HEK293 (cell line): ENCODE measurements around the gene ICE1.

Source experiments
- CTCF ChIA-PET: fragments of 350-600 bp; formaldehyde crosslinking; extraction: SDS; loops from one replicate; lab custom pipeline; 2021; ENCODE audit warnings: antibody characterized with exemption; lab: Yijun Ruan, JAX
- POLR2A ChIA-PET: fragments of 300-600 bp; formaldehyde crosslinking; extraction: SDS; loops from one replicate; lab custom pipeline; 2020; ENCODE audit warnings: antibody characterized with exemption, inconsistent platforms; lab: Yijun Ruan, JAX
- H3K27ac ChIP-seq: fragments of 200-500 bp; sonication (Bioruptor generic); 2 replicates; pipeline ENCODE4 v1.5.1; 2014; ENCODE audit warnings: low read depth, low read length, control low read depth, inconsistent platforms; ENCODE audit errors: extremely low read depth
- H3K36me3 ChIP-seq, 2 experiments: fragments of 200-500 bp in 1 of 2; sonication (Bioruptor generic) in 1 of 2; 1 replicate in 1 of 2; 2 replicates in 1 of 2; pipeline ENCODE4 v1.5.1; 2014 to 2017; ENCODE audit warnings: inconsistent platforms in 2 of 2, low read length in 2 of 2; ENCODE audit not compliant: control insufficient read depth in 2 of 2, insufficient read depth in 1 of 2
- H3K4me1 ChIP-seq: fragments of 200-500 bp; sonication (Bioruptor generic); 2 replicates; pipeline ENCODE4 v1.5.1; 2014; ENCODE audit warnings: mild to moderate bottlenecking, low read length, inconsistent platforms; ENCODE audit not compliant: control insufficient read depth, insufficient read depth
- H3K4me3 ChIP-seq: 2 replicates; pipeline ENCODE4 v1.5.1; 2011; ENCODE audit warnings: low read depth, mild to moderate bottlenecking, control low read depth, low read length, moderate library complexity
- H3K9me3 ChIP-seq: fragments of 200-500 bp; sonication (Bioruptor generic); 2 replicates; pipeline ENCODE4 v1.5.1; 2014; ENCODE audit warnings: low read depth, low read length, inconsistent platforms; ENCODE audit not compliant: control insufficient read depth, insufficient read depth
- ATF2 ChIP-seq: fragments of 450-650 bp; formaldehyde crosslinking; IDR thresholded peaks from 2 replicates; pipeline ENCODE4 v1.5.1; 2016; ENCODE audit warnings: missing biosample characterization, missing genetic modification characterization, low read depth
- HOXA7 ChIP-seq: sonication (generic); formaldehyde crosslinking; IDR thresholded peaks from 2 replicates; pipeline ENCODE4 v1.8.1; 2022; ENCODE audit warnings: missing genetic modification reagents, borderline replicate concordance
- PRDM10 ChIP-seq: fragments of 450-650 bp; formaldehyde crosslinking; IDR thresholded peaks from 2 replicates; pipeline ENCODE4 v1.5.1; 2016; ENCODE audit warnings: missing biosample characterization, missing genetic modification characterization
- TCF7L2 ChIP-seq: IDR thresholded peaks from 2 replicates; pipeline ENCODE4 v1.6.1; 2011; ENCODE audit warnings: low read depth, mild to moderate bottlenecking, inconsistent platforms, low read length, moderate library complexity, borderline replicate concordance
- YY2 ChIP-seq: fragments of 450-650 bp; formaldehyde crosslinking; IDR thresholded peaks from 2 replicates; pipeline ENCODE4 v1.5.1; 2016; ENCODE audit warnings: missing biosample characterization, missing genetic modification characterization
- ZBTB49 ChIP-seq: fragments of 450-650 bp; formaldehyde crosslinking; IDR thresholded peaks from 2 replicates; pipeline ENCODE4 v1.5.1; 2016; ENCODE audit warnings: missing biosample characterization, missing genetic modification characterization, low read depth
- ZNF112 ChIP-seq: fragments of 450-650 bp; formaldehyde crosslinking; IDR thresholded peaks from 2 replicates; pipeline ENCODE4 v1.5.0; 2017; ENCODE audit warnings: missing biosample characterization, missing genetic modification characterization
- ZNF169 ChIP-seq: fragments of 450-650 bp; formaldehyde crosslinking; IDR thresholded peaks from 2 replicates; pipeline ENCODE4 v1.5.1; 2016; ENCODE audit warnings: missing biosample characterization, missing genetic modification characterization
- ZNF341 ChIP-seq: fragments of 450-650 bp; formaldehyde crosslinking; IDR thresholded peaks from 2 replicates; pipeline ENCODE4; 2016; ENCODE audit warnings: low read depth, missing biosample characterization, missing genetic modification characterization
- ZNF510 ChIP-seq: fragments of 450-650 bp; formaldehyde crosslinking; IDR thresholded peaks from 2 replicates; pipeline ENCODE4 v1.5.1; 2018; ENCODE audit warnings: mild to moderate bottlenecking, missing genetic modification characterization, missing biosample characterization; ENCODE audit not compliant: insufficient replicate concordance
- ZNF530 ChIP-seq: fragments of 450-650 bp; formaldehyde crosslinking; IDR thresholded peaks from 2 replicates; pipeline ENCODE4 v1.5.1; 2016; ENCODE audit warnings: low read depth, missing biosample characterization, missing genetic modification characterization
- ZNF555 ChIP-seq: fragments of 450-650 bp; formaldehyde crosslinking; conservative IDR thresholded peaks from 2 replicates; pipeline ENCODE4 v1.5.1; 2017; ENCODE audit warnings: missing biosample characterization, mild to moderate bottlenecking, missing genetic modification characterization, inconsistent platforms
- ZNF768 ChIP-seq: fragments of 450-650 bp; formaldehyde crosslinking; IDR thresholded peaks from 2 replicates; pipeline ENCODE4 v1.5.1; 2018; ENCODE audit warnings: missing biosample characterization, mild to moderate bottlenecking, missing genetic modification characterization
- ZNF837 ChIP-seq: fragments of 450-650 bp; formaldehyde crosslinking; IDR thresholded peaks from 2 replicates; pipeline ENCODE4 v1.5.1; 2016; ENCODE audit warnings: missing biosample characterization, missing genetic modification characterization
- ZSCAN5A ChIP-seq: fragments of 450-650 bp; formaldehyde crosslinking; IDR thresholded peaks from 2 replicates; pipeline ENCODE4 v1.5.1; 2016; ENCODE audit warnings: missing biosample characterization, missing genetic modification characterization

Gene ICE1

GRCh38 chr5:5436203-5436760 lies 13.8 kb downstream of the ICE1 start:
- TF ChIP-seq ZNF510 (tag by site-specific recombination) (no peak), ZNF768 (tag by site-specific recombination) (0 out of 2 replicates have a peak, but pooled peaks have one; percentile 8), ZNF341 (no peak), ZSCAN5A (tag by site-specific recombination) (no peak), ZNF112 (tag by site-specific recombination) (no peak), YY2 (tag by site-specific recombination) (no peak)
- POLR2A ChIA-PET = interaction anchor here (0.7 to 1.9 kb wide), 2 partner anchors 14 to 115 kb away, joined by 6 to 7 read pairs; partner anchors contain the start of gene ICE1
- Histone ChIP-seq H3K4me3 (no peak overlapping the region), H3K4me1 (peaks cover 11% of the 10 kb centered on the region; the same call in 1 of the 2 replicates), H3K9me3 (no peaks in the 10 kb centered on the region), H3K36me3 (peaks cover 2 to 16% of the 10 kb centered on the region in 2 experiments; a peak in 2 of 3 replicates), H3K27ac (no peak overlapping the region)
- CTCF ChIA-PET = interaction anchor here (0.8 to 1.9 kb wide), 3 partner anchors 556 to 951 kb away, joined by 3 to 7 read pairs (median 5); no protein-coding TSS in a partner anchor

- no peak overlapping the region for H3K27ac ChIP-seq
- no peak for TF ChIP-seq ZNF530
- no peak for TF ChIP-seq ATF2 (tag by site-specific recombination)
- TF ChIP-seq PRDM10 = no peak
- TF ChIP-seq ZNF555 (tag by site-specific recombination) = no peak
- no peak for TF ChIP-seq TCF7L2
- no peak for TF ChIP-seq ZNF169 (tag by site-specific recombination)
- TF ChIP-seq ZBTB49 (tag by site-specific recombination) = no peak
- TF ChIP-seq ZNF837 = no peak
- no peak for TF ChIP-seq HOXA7 (CRISPR knock-in tag)
- TF ChIP-seq, all 188 proteins: peak for 0
- Histone ChIP-seq H3K4me1 (peaks cover 8% of the 10 kb centered on the region; the same call in 1 of the 2 replicates), H3K9me3 (no peaks in the 10 kb centered on the region), H3K36me3 (peaks cover 14 to 21% of the 10 kb centered on the region in 2 experiments; a peak in 2 of 3 replicates), H3K4me3 (no peak overlapping the region)
- POLR2A ChIA-PET = interaction anchor here (1.9 kb wide), 1 partner anchor 15 kb away, joined by 6 read pairs; the partner anchor contains the start of gene ICE1
- CTCF ChIA-PET = interaction anchor here (0.7 to 1.8 kb wide), 2 partner anchors 31 to 558 kb away, joined by 3 to 5 read pairs; no protein-coding TSS in a partner anchor
Measured at GRCh38 chr5:5437227-5438172, 15.0 kb downstream of the ICE1 start.
